Measurements from ENCODE around the gene EXOC3L4. TPM values are rescaled to one million over a fixed set of nuclear protein-coding genes. Genes with fewer than 3 reads are reported as not detected.

EXOC3L4 gene
- total and polyA plus RNA-seq, 2 donors (not counting 3 experiments of a cell fraction or from before 2014, with no cell fraction given), result not detected

DNA sequence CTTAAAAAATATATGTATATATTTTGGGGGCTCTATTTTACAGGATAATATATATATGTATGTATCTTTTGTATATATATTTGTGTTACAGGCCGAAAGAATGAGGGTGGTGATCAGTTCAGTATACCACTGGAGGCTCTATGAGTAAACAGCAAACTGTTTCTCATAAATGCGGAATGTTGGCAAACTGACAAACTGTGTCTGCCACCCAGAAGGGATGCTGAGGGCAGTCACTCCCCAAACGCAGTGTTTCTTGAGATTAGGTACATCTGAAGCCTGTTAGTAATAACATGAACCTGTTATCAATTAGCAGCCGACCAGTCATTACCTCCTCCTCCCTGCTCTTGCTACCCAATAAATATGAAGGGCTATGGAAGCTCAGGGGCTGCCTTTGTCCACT, 49.6 kb downstream of the EXOC3L4 start:
- dilution Hi-C loops (cut with MboI; ENCODE audit: extremely low pct_ligation_motif_present, low sequenced_read_pairs), result no loop called here
- no peak for FAIRE-seq
- no peak for DNase-seq (ENCODE audit: low read depth, low spot score)

More for the DNA sequence above, 49.6 kb downstream of the EXOC3L4 start:
- ChIA-PET CTCF (interaction anchor here (13.7 kb wide), 1 partner anchor 41 kb away, joined by 219 read pairs; no protein-coding TSS in a partner anchor), POLR2A (no interaction called here)
- H3K27ac ChIP-seq (ENCODE audit: insufficient read depth, low read depth, low read length), result no peak overlapping the region
- intact Hi-C loops (cut with micrococcal nuclease), result loop anchor here (5.0 kb wide), 1 partner anchor 38 kb away; no protein-coding TSS in a partner anchor
- BruUV-seq (replicated peaks), result no TSS peak
- H3K9ac ChIP-seq (replicated peaks; ENCODE audit: extremely low read depth, insufficient read depth, low read length), result no peak overlapping the region
- H3K9me3 ChIP-seq (replicated peaks; ENCODE audit: control insufficient read depth, insufficient read depth, low read length), result no peaks in the 10 kb centered on the region
- H3K9me1 ChIP-seq (replicated peaks; ENCODE audit: control insufficient read depth, extremely low read depth, insufficient read depth, low read length), result no peaks in the 10 kb centered on the region
- H3K4me1 ChIP-seq (ENCODE audit: control insufficient read depth, extremely low read depth, insufficient read depth, low read length), result no peaks in the 10 kb centered on the region
- H3K27me3 ChIP-seq (ENCODE audit: control insufficient read depth in 2 of 2, insufficient read depth in 2 of 2, low read length in 2 of 2), result peaks cover 28 to 32% of the 10 kb centered on the region in 2 experiments
- H3K4me3 ChIP-seq (replicated peaks in 1 of 3; ENCODE audit: insufficient read depth in 1 of 3, low read depth in 1 of 3, low read length in 3 of 3), result no peak overlapping the region
- no peaks in the 10 kb centered on the region for H4K20me1 ChIP-seq (replicated peaks; ENCODE audit: control insufficient read depth, extremely low read depth, insufficient read depth, low read length)
- H3K4me2 ChIP-seq (ENCODE audit: insufficient read depth, low read length), result no peak overlapping the region
- no peaks in the 10 kb centered on the region for H3K79me2 ChIP-seq (ENCODE audit: control insufficient read depth, insufficient read depth, low read length)
- no peaks in the 10 kb centered on the region for H3K36me3 ChIP-seq (ENCODE audit: control insufficient read depth in 2 of 2, extremely low read depth in 1 of 2, insufficient read depth in 2 of 2, low read length in 2 of 2)
- H2AFZ ChIP-seq (ENCODE audit: low read depth, low read length), result no peak overlapping the region
- no peak for TF ChIP-seq CTCF (IDR thresholded peaks at IDR 0.05; ENCODE audit: extremely low read depth in 1 of 2, insufficient read depth in 1 of 2, low read depth in 1 of 2, low read length in 2 of 2)
- no peak for TF ChIP-seq EZH2 (IDR thresholded peaks at IDR 0.05; ENCODE audit: borderline replicate concordance, low read depth, low read length, severe bottlenecking)
- TF ChIP-seq JUN (IDR thresholded peaks at IDR 0.05; ENCODE audit: borderline replicate concordance, insufficient read depth, insufficient read length, low read depth), result no peak
- TF ChIP-seq GATA2 (IDR thresholded peaks at IDR 0.05; ENCODE audit: insufficient read depth, insufficient read length, low read depth, low read length), result no peak
- no peak for TF ChIP-seq FOS (IDR thresholded peaks at IDR 0.05; ENCODE audit: borderline replicate concordance, insufficient read depth, low read length)
- no peak for TF ChIP-seq MYC (IDR thresholded peaks at IDR 0.05; ENCODE audit: low read depth, low read length)
- no peak for TF ChIP-seq POLR2AphosphoS5 (IDR thresholded peaks at IDR 0.05; ENCODE audit: insufficient read depth, low read depth, low read length)
